ENCODE data around the gene PPM1H.

DNA sequence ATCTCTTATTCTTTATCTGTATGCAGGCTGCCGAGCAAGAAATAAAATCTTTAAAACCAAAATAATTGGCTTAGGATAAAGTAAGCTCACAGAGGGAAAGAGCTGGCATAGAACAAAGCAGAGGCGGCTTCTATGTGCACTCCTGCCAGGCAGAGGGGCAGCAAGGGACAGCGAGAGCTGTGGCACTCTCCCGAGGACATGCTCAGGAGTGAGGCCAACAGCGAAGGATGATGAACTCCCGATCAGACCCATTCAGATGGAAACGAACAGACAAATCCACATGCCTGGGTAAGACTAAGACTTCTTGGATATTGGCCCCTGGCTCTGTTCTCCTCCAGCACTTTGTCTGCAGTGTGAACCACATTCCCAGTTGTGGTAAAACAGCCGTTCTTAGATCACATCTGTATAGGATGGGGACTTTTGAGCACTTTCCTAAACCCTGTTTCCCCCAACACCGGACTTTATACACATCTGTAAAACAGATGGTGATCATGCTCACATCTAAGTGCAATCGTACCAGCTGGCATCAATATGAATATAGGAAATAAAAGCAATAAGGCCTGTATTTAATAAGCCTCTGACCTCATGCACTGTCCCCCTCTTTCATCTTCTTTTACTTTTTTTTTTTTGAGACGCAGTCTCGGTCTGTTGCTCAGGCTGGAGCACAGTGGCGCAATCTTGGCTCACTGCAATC lies 134.1 kb downstream of the PPM1H start:
- TF ChIP-seq, protein P1, sequence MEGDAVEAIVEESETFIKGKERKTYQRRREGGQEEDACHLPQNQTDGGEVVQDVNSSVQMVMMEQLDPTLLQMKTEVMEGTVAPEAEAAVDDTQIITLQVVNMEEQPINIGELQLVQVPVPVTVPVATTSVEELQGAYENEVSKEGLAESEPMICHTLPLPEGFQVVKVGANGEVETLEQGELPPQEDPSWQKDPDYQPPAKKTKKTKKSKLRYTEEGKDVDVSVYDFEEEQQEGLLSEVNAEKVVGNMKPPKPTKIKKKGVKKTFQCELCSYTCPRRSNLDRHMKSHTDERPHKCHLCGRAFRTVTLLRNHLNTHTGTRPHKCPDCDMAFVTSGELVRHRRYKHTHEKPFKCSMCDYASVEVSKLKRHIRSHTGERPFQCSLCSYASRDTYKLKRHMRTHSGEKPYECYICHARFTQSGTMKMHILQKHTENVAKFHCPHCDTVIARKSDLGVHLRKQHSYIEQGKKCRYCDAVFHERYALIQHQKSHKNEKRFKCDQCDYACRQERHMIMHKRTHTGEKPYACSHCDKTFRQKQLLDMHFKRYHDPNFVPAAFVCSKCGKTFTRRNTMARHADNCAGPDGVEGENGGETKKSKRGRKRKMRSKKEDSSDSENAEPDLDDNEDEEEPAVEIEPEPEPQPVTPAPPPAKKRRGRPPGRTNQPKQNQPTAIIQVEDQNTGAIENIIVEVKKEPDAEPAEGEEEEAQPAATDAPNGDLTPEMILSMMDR (conservative IDR thresholded peaks at IDR 0.05; ENCODE audit: low read depth, low read length): no peak
- no peak for TF ChIP-seq EZH2 (IDR thresholded peaks at IDR 0.05; ENCODE audit: borderline replicate concordance, low read depth, low read length, poor library complexity, severe bottlenecking)

Measured in A673 (cell line).